ENCODE measurements around the gene WWOX.

Gene WWOX

DNA sequence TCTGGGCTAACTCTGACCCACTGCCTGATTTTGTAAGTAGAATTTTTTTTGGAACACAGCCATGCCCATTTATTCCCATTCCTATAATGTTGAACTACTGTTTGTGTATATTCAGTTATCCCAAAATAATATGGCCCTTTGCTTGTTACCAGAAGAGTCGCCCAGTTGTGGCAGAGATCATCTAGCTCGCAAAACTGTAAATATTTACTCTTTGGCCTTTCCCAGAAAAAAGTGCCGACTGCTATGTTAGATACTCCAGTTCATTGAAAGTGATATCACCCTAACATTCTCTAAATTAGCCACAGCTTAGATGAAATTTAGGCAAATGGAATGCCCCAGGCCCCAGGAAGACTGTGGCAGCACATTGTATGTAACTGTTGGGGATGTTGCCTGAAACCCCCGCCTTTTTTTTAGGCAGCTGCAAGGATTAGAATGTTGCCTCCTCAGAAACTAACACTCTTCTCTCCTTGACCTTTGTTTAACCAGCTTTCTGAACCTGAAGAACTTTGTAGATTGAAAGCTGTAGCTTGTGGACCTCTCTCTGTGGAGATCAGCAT, 19.1 kb downstream of the WWOX start:
- TF ChIP-seq POLR2A (IDR thresholded peaks at IDR 0.05; ENCODE audit: low read length) (no peak), GATA1 (IDR thresholded peaks at IDR 0.05; ENCODE audit: low read depth, low read length) (no peak)
- DNase-seq, result no peak

DNA sequence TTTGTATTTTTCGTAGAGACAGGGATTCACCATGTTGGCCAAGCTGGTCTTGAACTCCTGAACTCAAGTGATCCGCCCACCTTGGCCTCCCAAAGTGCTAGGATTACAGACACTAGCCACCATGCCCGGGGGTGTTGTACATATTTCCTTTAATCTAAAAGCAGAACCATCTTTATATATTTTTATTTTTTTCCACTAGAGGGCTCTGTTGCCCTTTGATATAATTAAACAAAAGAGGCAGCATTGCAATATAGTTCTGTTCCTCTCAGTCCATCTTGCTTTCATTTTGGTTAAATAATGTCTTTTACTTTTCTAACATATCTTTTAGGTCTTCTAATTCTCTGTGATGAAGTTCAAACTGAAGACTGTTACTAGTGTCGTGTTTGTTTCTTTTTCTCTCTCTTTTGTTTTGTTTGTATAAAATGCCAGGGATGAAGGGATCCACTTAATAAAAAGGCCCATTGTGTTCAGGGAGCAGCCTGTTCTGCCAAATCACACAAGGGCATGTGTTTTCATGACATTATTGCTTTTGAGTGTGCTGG, 23.4 kb downstream of the WWOX start:
- peak; percentile 48 to 55 for DNase-seq
- TF ChIP-seq POLR2A (IDR thresholded peaks at IDR 0.05; ENCODE audit: low read length) (no peak), GATA1 (IDR thresholded peaks at IDR 0.05; ENCODE audit: low read depth, low read length) (no peak)

GRCh38 chr16:78125112-78125844, 25.8 kb downstream of the WWOX start:
- TF ChIP-seq GATA1 (IDR thresholded peaks at IDR 0.05; ENCODE audit: low read depth, low read length) (no peak), POLR2A (IDR thresholded peaks at IDR 0.05; ENCODE audit: low read length) (no peak)
- DNase-seq, result no peak

- no peak for DNase-seq
- TF ChIP-seq GATA1 (IDR thresholded peaks at IDR 0.05; ENCODE audit: low read depth, low read length) (no peak), POLR2A (IDR thresholded peaks at IDR 0.05; ENCODE audit: low read length) (no peak)
These were observed 27.2 kb downstream of the WWOX start for GRCh38 chr16:78126662-78127061.

GRCh38 chr16:78127130-78127529, 27.7 kb downstream of the WWOX start:
- DNase-seq, result no peak

GRCh38 chr16:78128913-78129312, 29.5 kb downstream of the WWOX start:
- DNase-seq, result no peak
- TF ChIP-seq POLR2A (IDR thresholded peaks at IDR 0.05; ENCODE audit: low read length), result no peak
- no peak for TF ChIP-seq GATA1 (IDR thresholded peaks at IDR 0.05; ENCODE audit: low read depth, low read length)

More at GRCh38 chr16:78127130-78127529, 27.7 kb downstream of the WWOX start:
- no peak for TF ChIP-seq GATA1 (IDR thresholded peaks at IDR 0.05; ENCODE audit: low read depth, low read length)
- no peak for TF ChIP-seq POLR2A (IDR thresholded peaks at IDR 0.05; ENCODE audit: low read length)

GRCh38 chr16:78129349-78129748, 29.9 kb downstream of the WWOX start:
- no peak for TF ChIP-seq POLR2A (IDR thresholded peaks at IDR 0.05; ENCODE audit: low read length)
- TF ChIP-seq GATA1 (IDR thresholded peaks at IDR 0.05; ENCODE audit: low read depth, low read length), result no peak
- no peak for DNase-seq

- no peak for DNase-seq
- TF ChIP-seq POLR2A (IDR thresholded peaks at IDR 0.05; ENCODE audit: low read length), result no peak
- no peak for TF ChIP-seq GATA1 (IDR thresholded peaks at IDR 0.05; ENCODE audit: low read depth, low read length)
These were observed 30.7 kb downstream of the WWOX start for GRCh38 chr16:78130083-78130608.

GRCh38 chr16:78130950-78131349, 31.5 kb downstream of the WWOX start:
- no peak for TF ChIP-seq POLR2A (IDR thresholded peaks at IDR 0.05; ENCODE audit: low read length)
- no peak for TF ChIP-seq GATA1 (IDR thresholded peaks at IDR 0.05; ENCODE audit: low read depth, low read length)
- DNase-seq, result no peak

DNA sequence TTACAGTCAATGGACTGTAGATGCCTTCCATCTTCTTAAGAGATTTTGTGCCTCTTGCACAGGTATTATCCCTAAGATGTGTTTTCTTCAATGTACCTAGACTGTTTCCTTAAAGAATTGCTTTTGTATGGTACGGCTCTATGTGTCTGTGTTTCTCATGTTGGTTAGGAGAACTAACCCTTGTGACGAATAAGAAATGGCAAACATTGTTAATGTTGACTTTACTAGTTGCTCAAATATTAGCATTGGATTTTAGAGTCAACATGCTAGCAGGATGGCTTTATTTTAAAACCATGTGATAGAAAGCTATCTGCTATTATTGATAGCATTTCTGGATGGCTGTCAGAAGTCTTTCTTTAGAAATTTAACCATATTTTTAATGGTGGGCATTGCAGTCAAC, 34.5 kb downstream of the WWOX start:
- TF ChIP-seq POLR2A (IDR thresholded peaks at IDR 0.05; ENCODE audit: low read length) (no peak), GATA1 (IDR thresholded peaks at IDR 0.05; ENCODE audit: low read depth, low read length) (no peak)

DNA sequence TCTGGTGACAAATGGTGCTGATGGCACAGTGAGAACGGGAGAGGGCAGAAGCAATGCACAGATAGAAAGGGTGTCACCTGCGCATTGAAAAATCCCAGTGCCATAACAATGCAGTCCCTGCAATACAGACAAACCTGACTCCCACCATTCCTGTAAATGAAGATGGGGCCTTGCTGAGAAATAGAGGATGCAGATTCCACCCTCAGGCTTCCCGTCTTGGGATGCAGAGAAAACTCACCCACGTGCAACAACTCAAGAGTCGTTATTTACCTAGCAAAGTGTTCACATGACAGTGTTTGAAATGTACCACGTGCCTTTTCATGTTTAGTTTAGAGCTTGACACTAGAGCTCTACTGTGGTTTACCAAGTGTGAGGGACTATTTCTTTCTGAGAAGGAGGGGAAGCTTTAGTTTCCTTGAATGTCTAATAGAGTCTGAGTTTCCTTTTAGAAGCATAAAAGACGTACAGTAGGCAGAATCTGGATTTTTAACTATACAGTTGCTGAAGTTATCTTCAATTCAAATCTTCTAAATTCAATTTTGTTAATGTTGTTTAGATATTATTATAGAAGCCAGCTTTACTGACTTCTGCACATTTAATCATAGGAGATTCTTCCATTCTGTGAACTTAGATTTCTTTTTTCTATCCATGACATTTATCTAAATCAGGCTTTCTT, 35.6 kb downstream of the WWOX start:
- TF ChIP-seq GATA1 (IDR thresholded peaks at IDR 0.05; ENCODE audit: low read depth, low read length) (no peak), POLR2A (IDR thresholded peaks at IDR 0.05; ENCODE audit: low read length) (no peak)
- no peak for DNase-seq

More for the DNA sequence above, 34.5 kb downstream of the WWOX start:
- DNase-seq, result no peak

DNA sequence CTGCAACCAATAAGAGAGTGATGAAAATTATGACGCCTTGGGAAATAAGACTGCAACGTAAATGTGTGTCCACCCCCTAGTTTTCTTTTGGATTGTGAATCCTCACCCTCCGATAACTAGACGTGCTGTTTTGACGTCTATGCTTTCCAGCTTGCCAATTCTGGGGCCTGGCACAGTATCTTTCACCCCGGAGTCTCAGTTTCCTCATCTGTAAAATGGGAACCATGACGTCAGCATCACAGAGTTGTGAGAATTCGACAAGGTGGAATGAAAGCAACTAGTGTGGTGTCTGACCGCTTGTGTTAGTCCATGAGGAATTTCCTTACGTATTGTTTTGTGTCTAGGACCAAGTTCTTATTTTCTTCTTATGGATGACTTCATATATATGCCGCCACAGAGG, 37.7 kb downstream of the WWOX start:
- DNase-seq, result no peak
- TF ChIP-seq POLR2A (IDR thresholded peaks at IDR 0.05; ENCODE audit: low read length) (no peak), GATA1 (IDR thresholded peaks at IDR 0.05; ENCODE audit: low read depth, low read length) (no peak)

GRCh38 chr16:78137782-78138616, 38.5 kb downstream of the WWOX start:
- TF ChIP-seq POLR2A (IDR thresholded peaks at IDR 0.05; ENCODE audit: low read length), result no peak
- no peak for TF ChIP-seq GATA1 (IDR thresholded peaks at IDR 0.05; ENCODE audit: low read depth, low read length)
- no peak for DNase-seq
